H9 (cell line): ENCODE results near the gene THPO. TPM values are rescaled to one million over a fixed set of nuclear protein-coding genes. Genes with fewer than 3 reads are reported as not detected.

Source experiments
- DNase-seq: peaks from one replicate; pipeline ENCODE4 v3.0.0-alpha.2; 2017
- H2AFZ ChIP-seq: one replicate; pipeline ENCODE4 v1.6.1; 2013; ENCODE audit warnings: mild to moderate bottlenecking, low read length, control low read depth, moderate library complexity
- H2AK5ac ChIP-seq: 2 replicates; pipeline ENCODE4 v1.6.1; 2013; ENCODE audit warnings: low read length, control low read depth, mixed read lengths; ENCODE audit not compliant: insufficient read length
- H2BK120ac ChIP-seq: one replicate; pipeline ENCODE4 v1.6.1; 2013; ENCODE audit warnings: low read depth, mild to moderate bottlenecking, low read length, control low read depth, inconsistent platforms; ENCODE audit not compliant: poor library complexity, severe bottlenecking
- H2BK12ac ChIP-seq: 2 replicates; pipeline ENCODE4 v1.6.1; 2013; ENCODE audit warnings: low read length, control low read depth, mixed read lengths, low read depth; ENCODE audit not compliant: insufficient read length
- H2BK15ac ChIP-seq: 2 replicates; pipeline ENCODE4 v1.6.1; 2013; ENCODE audit warnings: low read depth, low read length, control low read depth
- H2BK20ac ChIP-seq: one replicate; pipeline ENCODE4 v1.6.1; 2013; ENCODE audit warnings: low read depth, mild to moderate bottlenecking, low read length, control low read depth, inconsistent platforms; ENCODE audit not compliant: poor library complexity, severe bottlenecking
- H2BK5ac ChIP-seq: 2 replicates; pipeline ENCODE4 v1.6.1; 2013; ENCODE audit warnings: low read length, control low read depth, mixed read lengths; ENCODE audit not compliant: insufficient read length
- H3K14ac ChIP-seq: 2 replicates; pipeline ENCODE4 v1.6.1; 2013; ENCODE audit warnings: low read length, control low read depth; ENCODE audit not compliant: insufficient read depth
- H3K18ac ChIP-seq: 2 replicates; pipeline ENCODE4 v1.6.1; 2013; ENCODE audit warnings: low read depth, mild to moderate bottlenecking, mixed read lengths, low read length, control low read depth; ENCODE audit not compliant: insufficient read length
- H3K23ac ChIP-seq: 2 replicates; pipeline ENCODE4 v1.6.1; 2013; ENCODE audit warnings: low read length, control low read depth, mixed read lengths, low read depth; ENCODE audit not compliant: insufficient read length
- H3K23me2 ChIP-seq: 2 replicates; pipeline ENCODE4 v1.6.1; 2013; ENCODE audit warnings: low read depth, mild to moderate bottlenecking, mixed read lengths, low read length, control low read depth; ENCODE audit not compliant: insufficient read length, poor library complexity, severe bottlenecking
- H3K27ac ChIP-seq: 2 replicates; pipeline ENCODE4 v1.5.1; 2013; ENCODE audit warnings: low read length, control low read depth, mixed read lengths, low read depth; ENCODE audit not compliant: insufficient read length
- H3K27me3 ChIP-seq: 2 replicates; pipeline ENCODE4 v1.6.1; 2013; ENCODE audit warnings: low read length, control low read depth, inconsistent platforms; ENCODE audit not compliant: insufficient read depth
- H3K4ac ChIP-seq: 2 replicates; pipeline ENCODE4 v1.6.1; 2013; ENCODE audit warnings: low read depth, mild to moderate bottlenecking, control low read depth, inconsistent platforms, low read length, moderate library complexity
- H3K4me1 ChIP-seq: 2 replicates; pipeline ENCODE4 v1.6.1; 2013; ENCODE audit warnings: low read length, control low read depth, inconsistent platforms; ENCODE audit not compliant: insufficient read depth
- H3K4me2 ChIP-seq: 2 replicates; pipeline ENCODE4 v1.6.1; 2013; ENCODE audit warnings: low read length, control low read depth, mixed read lengths; ENCODE audit not compliant: insufficient read length, insufficient read depth
- H3K56ac ChIP-seq: 2 replicates; pipeline ENCODE4 v1.6.1; 2013; ENCODE audit warnings: low read depth, mild to moderate bottlenecking, mixed read lengths, low read length, control low read depth; ENCODE audit not compliant: insufficient read length
- H3K79me1 ChIP-seq: 2 replicates; pipeline ENCODE4 v1.6.1; 2013; ENCODE audit warnings: low read depth, mild to moderate bottlenecking, moderate library complexity, low read length, control low read depth, inconsistent platforms; ENCODE audit not compliant: insufficient read depth, poor library complexity, severe bottlenecking
- H3K79me2 ChIP-seq: 2 replicates; pipeline ENCODE4 v1.6.1; 2013; ENCODE audit warnings: low read length, control low read depth, inconsistent platforms; ENCODE audit not compliant: insufficient read depth
- H3K9ac ChIP-seq: 2 replicates; pipeline ENCODE4 v1.6.1; 2013; ENCODE audit warnings: low read length, control low read depth, mixed read lengths; ENCODE audit not compliant: insufficient read length; ENCODE audit errors: extremely low read depth
- H3K9me3 ChIP-seq: one replicate; pipeline ENCODE4 v1.6.1; 2013; ENCODE audit warnings: low read depth, low read length, inconsistent platforms; ENCODE audit not compliant: control insufficient read depth
- H3T11ph ChIP-seq: one replicate; pipeline ENCODE4 v1.6.1; 2013; ENCODE audit warnings: mild to moderate bottlenecking, low read length, control low read depth, inconsistent platforms
- H4K20me1 ChIP-seq: one replicate; pipeline ENCODE4 v1.6.1; 2013; ENCODE audit not compliant: control insufficient read depth, insufficient read length, insufficient read depth
- H4K5ac ChIP-seq: 2 replicates; pipeline ENCODE4 v1.6.1; 2013; ENCODE audit warnings: low read depth, mild to moderate bottlenecking, mixed read lengths, low read length, control low read depth; ENCODE audit not compliant: insufficient read length
- H4K8ac ChIP-seq: replicated peaks from 2 replicates; pipeline ENCODE4 v1.6.1; 2013; ENCODE audit warnings: low read length, control low read depth, mixed read lengths, low read depth; ENCODE audit not compliant: insufficient read length
- H4K91ac ChIP-seq: 2 replicates; pipeline ENCODE4 v1.6.1; 2013; ENCODE audit warnings: low read depth, mild to moderate bottlenecking, moderate library complexity, mixed read lengths, low read length, control low read depth; ENCODE audit not compliant: insufficient read length
- H3K27ac Mint-ChIP-seq, 3 experiments: 2 replicates in 2 of 3; 3 replicates in 1 of 3; pipeline ENCODE4 v1.8.0; 2020 to 2021; ENCODE audit warnings: mixed read lengths in 3 of 3, mild to moderate bottlenecking in 1 of 3, moderate library complexity in 1 of 3
- H3K27me3 Mint-ChIP-seq: 2 replicates; pipeline ENCODE4 v1.8.0; 2021; ENCODE audit warnings: low read depth, mild to moderate bottlenecking, moderate library complexity, mixed read lengths
- H3K36me3 Mint-ChIP-seq, 3 experiments: 2 replicates in 2 of 3; 3 replicates in 1 of 3; pipeline ENCODE4 v1.8.0; 2020 to 2021; ENCODE audit warnings: low read depth in 3 of 3, mixed read lengths in 3 of 3; ENCODE audit not compliant: insufficient read depth in 1 of 3
- H3K4me1 Mint-ChIP-seq, 2 experiments: 2 replicates each; pipeline ENCODE4 v1.8.0; 2020; ENCODE audit warnings: mixed read lengths in 2 of 2
- H3K4me3 Mint-ChIP-seq, 2 experiments: 2 replicates in 1 of 2; 3 replicates in 1 of 2; pipeline ENCODE4 v1.8.0; 2020 to 2021; ENCODE audit warnings: mild to moderate bottlenecking in 2 of 2, mixed read lengths in 2 of 2, moderate library complexity in 1 of 2
- H3K9me3 Mint-ChIP-seq, 2 experiments: 2 replicates in 1 of 2; 3 replicates in 1 of 2; pipeline ENCODE4 v1.8.0; 2020; ENCODE audit warnings: mild to moderate bottlenecking in 2 of 2, mixed read lengths in 2 of 2, moderate library complexity in 1 of 2
- WGBS: extraction: QIAGEN DNeasy Blood & Tissue Kit; methylation state at CpG from one replicate; pipeline ENCODE4 v1.1.7; 2013; ENCODE audit warnings: missing lambda C conversion rate, low lambda C conversion rate, mixed read lengths; ENCODE audit not compliant: insufficient read length; ENCODE audit errors: extremely low coverage; 5-methylcytosine and 5-hydroxymethylcytosine counted together
- total RNA-seq: library from RNA; stranded (reverse); gene quantifications from 2 replicates; pipeline ENCODE4 v1.2.1, GENCODE V29; 2021
- TF ChIP-seq, protein P1 (sequence below): fragments of 200-600 bp; sonication (generic); conservative IDR thresholded peaks from 3 replicates; pipeline ENCODE4 v1.8.0; 2021; ENCODE audit warnings: antibody characterized with exemption, mild to moderate bottlenecking

The THPO gene
- total RNA-seq, 1 experiment from 2014 or later: 0.85 TPM

GRCh38 chr3:184336547-184337398 is 41.2 kb downstream of the THPO start:
- Histone ChIP-seq H3K79me1 (no peaks in the 10 kb centered on the region), H2AFZ (no peak overlapping the region), H3K9ac (peak overlapping the region; percentile 31), H3K27ac (no peak overlapping the region), H3K4me1 (no peaks in the 10 kb centered on the region), H3K4ac (no peak overlapping the region), H4K20me1 (peaks cover 4% of the 10 kb centered on the region), H3K18ac (no peak overlapping the region), H3K23ac (no peak overlapping the region), H2BK120ac (no peak overlapping the region), H3K27me3 (no peaks in the 10 kb centered on the region), H2BK12ac (no peak overlapping the region), H2BK5ac (no peak overlapping the region), H3K23me2 (peaks cover 10% of the 10 kb centered on the region), H3K56ac (no peak overlapping the region), H3K4me2 (peak overlapping the region; percentile 81), H4K8ac (no peak overlapping the region), H4K91ac (no peak overlapping the region), H2AK5ac (no peak overlapping the region), H3K79me2 (no peaks in the 10 kb centered on the region), H3T11ph (no peak overlapping the region), H3K14ac (peak overlapping the region; percentile 41; the same call in 1 of the 2 replicates), H2BK20ac (no peak overlapping the region), H4K5ac (no peak overlapping the region), H3K9me3 (no peaks in the 10 kb centered on the region), H2BK15ac (no peak overlapping the region)
- Mint-ChIP-seq H3K27me3 (no peaks in the 10 kb centered on the region; the same call in 1 of the 2 replicates), H3K4me1 (peaks cover 34 to 37% of the 10 kb centered on the region in 2 experiments), H3K36me3 (peaks cover 29 to 49% (median 35%) of the 10 kb centered on the region in 3 experiments), H3K27ac (peak overlapping the region; percentile 90 to 98 (median 96)), H3K9me3 (no peaks in the 10 kb centered on the region; a peak in 1 of 5 replicates), H3K4me3 (peak overlapping the region; percentile 86 to 93)
- DNase-seq: no peak
- TF ChIP-seq, protein P1, sequence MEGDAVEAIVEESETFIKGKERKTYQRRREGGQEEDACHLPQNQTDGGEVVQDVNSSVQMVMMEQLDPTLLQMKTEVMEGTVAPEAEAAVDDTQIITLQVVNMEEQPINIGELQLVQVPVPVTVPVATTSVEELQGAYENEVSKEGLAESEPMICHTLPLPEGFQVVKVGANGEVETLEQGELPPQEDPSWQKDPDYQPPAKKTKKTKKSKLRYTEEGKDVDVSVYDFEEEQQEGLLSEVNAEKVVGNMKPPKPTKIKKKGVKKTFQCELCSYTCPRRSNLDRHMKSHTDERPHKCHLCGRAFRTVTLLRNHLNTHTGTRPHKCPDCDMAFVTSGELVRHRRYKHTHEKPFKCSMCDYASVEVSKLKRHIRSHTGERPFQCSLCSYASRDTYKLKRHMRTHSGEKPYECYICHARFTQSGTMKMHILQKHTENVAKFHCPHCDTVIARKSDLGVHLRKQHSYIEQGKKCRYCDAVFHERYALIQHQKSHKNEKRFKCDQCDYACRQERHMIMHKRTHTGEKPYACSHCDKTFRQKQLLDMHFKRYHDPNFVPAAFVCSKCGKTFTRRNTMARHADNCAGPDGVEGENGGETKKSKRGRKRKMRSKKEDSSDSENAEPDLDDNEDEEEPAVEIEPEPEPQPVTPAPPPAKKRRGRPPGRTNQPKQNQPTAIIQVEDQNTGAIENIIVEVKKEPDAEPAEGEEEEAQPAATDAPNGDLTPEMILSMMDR: no peak
- WGBS: no CpG with 5 or more reads among the region's 17 CpGs
